HG03442 (cell line): ENCODE results near the gene TST.
A peak's percentile ranks its signal among the peaks of the same experiment; 100 is the strongest.

Source experiments
- ATAC-seq: cut with Tn5 transposase; IDR thresholded peaks from one replicate; pipeline ENCODE4 v1.9.1; 2021; ENCODE audit warnings: mild to moderate bottlenecking, moderate library complexity; ENCODE audit not compliant: unreplicated experiment

TST gene

DNA sequence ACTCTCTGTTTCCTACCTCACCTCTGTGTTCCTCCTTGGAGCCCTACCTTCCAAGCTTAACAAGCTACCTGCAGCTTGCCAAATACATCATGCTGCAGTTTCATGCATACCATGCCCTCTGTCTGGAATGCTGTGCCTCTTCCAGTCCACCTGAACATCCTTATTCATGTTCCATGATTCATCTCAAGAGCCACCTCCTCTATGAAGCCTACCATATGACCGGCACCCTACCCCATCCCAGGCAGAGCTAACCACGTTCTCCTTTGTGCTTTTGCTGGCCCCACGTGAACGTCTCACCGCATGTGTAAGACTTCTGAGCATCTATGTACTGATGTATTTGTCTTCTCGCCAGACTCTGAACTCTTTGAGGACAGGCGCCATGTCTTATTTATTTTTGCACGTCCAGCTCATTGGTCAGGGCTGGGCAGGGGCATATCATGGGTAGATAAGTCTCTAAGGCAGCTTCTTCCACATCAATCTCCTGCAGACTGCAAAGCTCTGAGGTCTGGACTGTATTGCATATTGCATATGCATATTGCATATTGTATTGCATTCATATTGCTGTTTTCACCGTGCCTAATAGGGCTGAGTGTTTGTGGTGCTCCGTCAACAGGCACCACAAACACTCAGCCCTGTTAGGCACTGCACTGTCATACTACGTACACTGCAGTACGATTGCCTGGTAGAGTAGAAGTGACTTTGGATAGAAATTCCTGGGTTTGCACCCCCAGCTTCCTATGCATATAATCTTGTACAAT lies 31.0 kb downstream of the TST start:
- ATAC-seq, result no peak

DNA sequence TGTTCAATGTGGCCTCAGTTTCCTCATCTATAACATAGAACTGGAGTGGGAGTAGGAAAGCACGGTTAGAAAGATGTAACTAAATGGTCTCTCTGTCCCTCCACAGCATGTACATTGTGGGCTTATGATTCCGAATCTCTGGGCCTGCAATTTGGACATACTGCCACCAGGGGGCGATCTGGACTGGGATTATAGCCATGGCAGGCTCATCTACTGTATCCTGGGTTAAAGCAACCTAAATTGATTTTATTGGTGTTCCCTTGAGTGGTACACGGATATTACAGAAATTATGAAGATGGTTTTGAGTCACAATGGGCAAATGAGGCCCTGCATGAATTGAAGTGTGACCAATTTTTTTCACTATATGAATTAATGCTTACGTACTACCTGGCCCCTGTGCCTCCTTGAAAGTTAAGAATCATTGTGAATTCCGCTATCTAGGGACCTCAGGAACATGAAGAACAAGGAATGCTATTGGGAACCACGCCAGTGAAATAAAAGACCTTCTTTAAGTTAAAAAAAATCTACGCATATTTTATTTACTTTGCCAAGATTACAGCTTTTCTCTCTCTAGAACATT lies 32.9 kb downstream of the TST start:
- ATAC-seq, result no peak

DNA sequence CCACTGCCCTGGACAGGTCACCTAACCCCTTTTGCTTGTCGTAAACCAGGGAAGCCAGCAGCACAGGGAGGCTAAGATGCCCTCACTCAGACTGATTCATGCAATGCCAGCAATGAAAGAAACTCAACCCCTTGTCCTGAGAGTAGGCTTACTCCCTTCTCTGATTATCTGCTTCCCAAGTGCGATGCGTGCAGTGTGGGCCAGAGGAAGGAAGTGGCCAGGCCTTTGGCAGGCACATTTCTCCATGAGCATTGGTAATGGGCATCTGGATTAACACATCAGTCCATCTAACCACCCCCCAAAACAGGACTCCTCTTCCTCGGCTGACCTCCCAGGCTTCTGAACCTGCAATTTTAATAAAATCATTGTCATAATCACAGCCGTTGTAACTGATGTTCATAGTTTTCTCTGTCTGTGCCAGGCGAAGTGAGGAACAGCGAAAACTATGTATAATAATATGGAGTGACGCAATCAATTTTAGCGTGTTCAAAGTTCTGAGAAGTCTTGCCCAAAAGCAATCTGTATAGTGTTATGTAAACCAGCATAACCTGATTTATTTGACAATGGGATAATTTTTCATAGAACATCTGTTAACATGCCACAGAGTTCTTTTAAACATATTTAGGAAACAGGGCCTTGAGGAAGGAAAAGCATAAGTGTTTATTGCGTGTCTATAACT lies 33.9 kb downstream of the TST start:
- no peak for ATAC-seq

DNA sequence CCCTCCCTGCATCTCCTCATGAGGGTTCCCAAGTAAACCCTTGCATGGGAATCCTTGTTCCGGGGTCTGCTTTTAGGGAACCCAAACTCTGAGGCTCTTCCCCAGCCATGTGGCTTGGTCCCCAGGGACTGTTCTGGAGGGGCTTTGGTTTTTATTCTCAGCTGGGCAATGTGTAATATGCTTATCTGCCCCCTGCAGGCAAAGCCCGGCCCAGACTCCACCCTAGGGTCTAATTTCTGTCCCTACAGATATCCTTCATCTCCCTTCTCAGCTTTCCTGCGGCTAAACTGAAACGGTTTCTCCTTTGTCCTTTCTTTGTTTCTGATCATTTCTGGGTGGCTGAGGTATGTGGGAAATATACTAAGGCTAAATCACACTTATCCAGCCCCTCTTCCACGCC lies 37.1 kb downstream of the TST start:
- ATAC-seq, result no peak

DNA sequence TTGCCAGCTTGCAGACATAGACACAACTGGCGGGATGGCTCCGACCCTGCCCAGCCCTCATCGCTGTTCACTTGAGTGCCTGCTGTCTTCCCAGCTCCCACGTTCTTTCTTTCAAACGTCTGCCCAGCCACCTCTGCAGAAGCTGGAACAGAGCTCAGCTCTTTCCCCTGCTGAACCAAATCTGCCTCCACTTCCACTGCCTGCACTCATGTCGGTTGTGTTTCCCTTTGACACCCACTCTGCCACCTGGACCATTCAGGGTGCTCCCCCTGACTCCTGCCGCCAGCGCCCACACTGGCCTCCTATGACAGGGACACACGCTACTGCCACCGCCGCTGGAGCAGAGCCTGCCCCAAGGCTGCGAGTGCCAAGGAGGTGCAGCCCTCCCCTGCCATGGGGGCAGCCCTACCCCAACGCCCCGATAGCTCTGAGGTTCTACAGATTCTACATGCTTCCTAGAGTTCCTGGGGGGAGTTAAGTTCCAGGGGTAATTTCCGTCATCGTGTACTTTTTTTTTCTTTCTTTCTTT lies 37.9 kb downstream of the TST start:
- ATAC-seq, result no peak

DNA sequence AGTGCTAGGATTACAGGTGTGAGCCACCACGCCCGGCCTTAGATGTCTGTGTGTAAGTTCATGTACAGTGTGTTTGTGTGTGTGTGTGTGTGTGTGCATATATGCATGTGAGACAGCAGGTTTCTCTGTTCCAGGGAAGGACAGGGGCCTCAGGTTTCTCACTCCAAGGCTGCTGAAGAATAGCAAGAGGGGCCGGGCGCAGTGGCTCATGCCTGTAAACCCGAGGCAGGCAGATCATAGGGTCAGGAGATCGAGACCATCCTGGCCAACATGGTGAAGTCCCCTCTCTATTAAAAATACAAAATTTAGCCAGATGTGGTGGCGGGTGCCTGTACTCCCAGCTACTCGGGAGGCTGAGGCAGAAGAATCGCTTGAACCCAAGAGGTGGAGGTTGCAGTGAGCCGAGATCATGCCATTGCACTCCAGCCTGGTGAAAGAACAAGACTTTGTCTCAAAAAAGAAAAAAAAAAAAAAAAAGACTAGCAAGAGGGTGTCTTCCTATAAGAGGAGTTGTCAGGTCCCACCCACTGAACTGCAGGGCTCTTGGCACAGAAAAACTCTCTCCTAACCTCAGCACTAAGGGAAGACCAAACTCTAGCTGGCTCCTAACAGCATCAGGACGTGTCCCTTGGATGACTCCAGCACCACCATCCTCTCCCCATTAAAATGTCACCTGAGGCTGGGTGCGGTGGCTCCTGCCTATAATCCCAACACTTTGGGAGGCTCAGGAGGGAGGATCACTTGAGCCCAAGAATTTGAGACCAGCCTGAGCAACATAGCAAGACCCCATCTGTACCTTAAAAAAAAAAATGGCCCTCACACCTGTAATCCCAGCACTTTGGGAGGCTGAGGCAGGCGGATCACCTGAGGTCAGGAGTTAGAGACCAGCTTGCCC lies 40.0 kb downstream of the TST start:
- no peak for ATAC-seq

DNA sequence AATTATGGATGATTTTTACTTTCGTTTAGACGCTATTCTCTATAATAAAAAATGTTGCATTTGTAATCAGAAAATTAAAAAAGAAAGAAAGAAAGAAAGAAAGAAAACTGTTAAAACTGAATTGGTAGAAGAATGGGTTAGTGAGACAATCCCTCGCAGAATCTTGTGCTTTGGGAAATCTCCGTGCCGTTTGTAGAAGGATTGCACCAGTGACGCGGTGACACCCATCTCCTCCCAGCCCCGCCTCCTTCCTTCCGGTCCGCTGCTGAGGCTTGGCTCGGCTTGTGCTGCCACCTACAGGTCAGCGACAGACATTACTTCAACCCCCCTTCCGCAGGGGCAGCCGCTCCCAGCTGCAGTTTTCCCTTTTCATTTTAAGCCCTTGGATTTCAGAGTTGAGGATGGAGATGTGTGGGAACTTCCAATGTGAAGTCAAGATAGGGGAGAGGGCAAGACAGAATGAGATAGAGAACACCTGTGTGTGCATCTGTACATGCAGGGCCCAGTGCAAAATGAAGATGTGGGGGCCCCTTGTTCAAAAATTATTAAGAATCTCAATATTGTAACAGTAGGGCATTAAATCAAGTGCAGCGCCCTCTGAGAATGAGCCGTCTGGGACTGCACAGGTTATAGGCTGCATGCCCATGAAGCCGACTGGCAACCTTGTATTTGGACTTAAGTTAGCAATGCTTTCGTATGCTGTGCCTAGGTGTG lies 41.1 kb downstream of the TST start:
- peak; percentile 66 for ATAC-seq

DNA sequence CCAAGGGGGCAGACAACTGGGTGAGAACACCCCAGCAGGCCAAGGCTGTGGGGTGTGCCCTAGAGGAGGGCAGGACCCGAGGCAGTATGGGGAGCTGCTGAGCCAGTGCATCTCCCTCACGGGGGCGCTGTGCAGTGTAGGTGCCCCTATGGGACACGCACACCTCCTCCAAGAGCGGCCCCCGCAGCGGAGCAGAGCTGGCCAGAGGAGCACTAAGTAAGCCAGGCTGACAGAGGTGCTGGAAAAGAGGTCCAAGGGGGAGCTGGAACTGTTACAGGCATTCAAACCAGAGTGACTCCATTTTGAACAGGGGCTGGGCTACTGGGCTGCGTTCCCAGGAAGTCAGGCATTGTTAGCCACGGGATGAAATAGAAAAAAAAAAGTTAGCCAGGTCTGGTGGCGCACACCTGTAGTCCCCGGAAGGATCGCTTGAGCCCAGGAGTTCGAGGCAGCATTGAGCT lies 41.8 kb downstream of the TST start:
- no peak for ATAC-seq

DNA sequence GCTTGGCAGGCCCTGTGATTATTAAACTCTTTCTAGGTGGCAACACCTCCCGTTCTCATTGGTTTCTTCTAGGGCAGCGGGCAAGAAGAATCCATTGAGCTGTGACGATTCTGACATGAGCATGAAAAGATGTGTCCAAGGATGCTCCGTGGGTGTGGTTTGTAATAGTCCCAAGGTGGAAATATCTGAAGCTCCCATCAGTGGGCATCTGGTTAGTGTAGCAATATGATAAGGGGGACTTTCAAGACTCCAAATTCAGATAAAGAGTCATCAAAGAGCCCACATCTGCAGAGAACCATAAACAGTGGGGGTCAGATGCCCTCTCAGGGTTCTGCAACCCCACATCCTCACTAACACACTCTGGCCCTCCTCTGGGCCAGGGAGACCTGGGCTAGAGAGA lies 42.6 kb downstream of the TST start:
- no peak for ATAC-seq

DNA sequence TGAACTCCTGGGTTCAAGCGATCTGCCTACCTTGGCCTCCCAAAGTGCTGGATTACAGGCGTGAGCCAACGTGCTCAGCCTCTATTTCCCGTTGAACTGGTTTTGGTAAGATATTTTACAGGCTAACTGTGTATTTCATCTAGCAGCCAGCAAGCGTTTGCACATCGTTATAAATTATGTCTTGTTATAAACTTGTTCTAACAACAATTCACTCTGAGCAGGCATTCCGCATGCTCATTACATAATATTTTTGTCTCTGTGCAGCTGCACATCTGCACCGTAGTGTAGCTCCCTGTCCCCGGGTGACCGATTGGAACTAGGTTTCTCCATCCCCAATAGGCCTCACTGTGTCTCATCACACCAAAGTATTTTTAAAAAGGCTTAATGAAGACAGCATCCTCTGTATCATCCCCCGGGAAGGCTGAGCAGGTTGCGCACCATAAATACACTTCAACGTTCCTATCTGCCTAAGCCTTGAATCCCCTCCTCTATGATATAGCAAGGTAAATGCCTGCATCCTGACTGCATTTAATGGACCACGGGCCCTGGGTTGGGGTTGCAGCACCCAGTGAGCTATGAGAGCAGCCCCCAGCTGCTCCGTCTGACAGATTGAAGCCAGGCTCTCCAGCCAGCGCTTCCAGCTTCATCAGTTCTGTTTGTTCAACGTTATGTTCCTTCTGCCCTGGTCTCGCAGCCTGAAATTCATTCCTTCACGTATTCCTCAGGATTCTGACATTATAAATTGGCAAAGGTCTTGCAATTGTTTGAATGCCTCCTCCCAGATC lies 47.7 kb downstream of the TST start:
- ATAC-seq, result no peak

DNA sequence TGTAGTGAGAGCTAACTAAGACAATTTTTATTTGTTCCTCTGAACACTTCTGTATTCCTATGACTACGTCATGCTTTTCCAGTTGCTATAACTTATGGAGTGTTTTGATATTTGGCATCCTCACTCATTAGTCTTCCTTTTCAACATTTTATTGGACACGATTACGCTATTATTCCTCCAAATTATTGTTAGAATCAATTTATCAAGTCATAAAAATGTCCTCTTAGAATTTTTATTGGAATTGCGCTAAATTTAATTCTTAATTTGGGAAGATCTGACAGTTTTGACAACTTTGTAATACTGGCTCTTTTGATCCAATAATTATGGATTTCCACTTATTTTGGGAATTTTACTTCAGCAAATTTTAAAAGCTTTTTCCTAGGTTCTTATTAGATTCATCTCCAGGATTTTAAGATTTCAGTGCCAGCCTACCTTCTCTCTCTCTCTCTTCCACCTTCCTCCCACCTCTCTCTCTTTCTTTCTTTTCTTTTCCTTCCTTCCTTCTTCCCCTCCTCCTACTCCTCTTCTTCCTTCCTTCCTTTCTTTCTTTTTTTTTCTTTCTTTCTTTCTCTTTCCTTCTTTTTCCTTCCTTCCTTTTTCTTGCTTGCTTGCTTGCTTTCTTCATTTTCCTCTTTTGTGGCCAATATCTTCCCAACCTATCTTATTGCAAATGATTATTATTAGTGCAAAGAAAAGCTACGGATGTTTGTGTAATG lies 50.8 kb downstream of the TST start:
- no peak for ATAC-seq

DNA sequence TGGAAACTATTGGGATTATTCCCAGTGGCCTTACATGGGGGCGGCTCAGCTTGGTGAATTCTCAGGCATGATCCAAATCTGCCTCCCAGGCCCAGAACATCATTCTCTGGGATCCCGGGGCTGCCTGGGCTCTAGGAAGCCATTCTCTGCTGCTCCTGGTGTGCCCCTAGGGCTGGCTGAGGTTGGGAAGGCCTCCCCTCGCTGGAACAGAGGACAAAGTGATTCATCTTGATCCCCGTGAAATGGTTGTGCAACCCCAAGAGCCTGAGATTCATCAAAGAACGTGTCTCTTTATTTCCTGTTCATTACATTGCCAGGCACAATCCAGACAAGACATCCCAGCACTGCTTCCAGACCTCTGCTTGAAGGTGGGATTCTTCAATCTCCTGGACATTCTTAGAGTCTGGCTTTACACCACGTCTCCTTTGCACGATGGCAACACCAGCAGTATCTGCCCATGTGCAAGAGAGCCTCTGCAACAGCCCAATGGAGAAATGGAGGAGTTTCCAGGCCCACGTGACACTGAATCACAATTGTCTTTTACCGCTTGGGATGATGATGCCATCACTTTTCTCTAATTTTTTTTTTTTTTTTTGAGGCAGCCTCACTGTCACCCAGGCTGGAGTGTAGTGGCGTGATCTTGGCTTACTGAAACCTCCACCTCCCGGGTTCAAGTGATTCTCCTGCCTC lies 52.3 kb downstream of the TST start:
- no peak for ATAC-seq

DNA sequence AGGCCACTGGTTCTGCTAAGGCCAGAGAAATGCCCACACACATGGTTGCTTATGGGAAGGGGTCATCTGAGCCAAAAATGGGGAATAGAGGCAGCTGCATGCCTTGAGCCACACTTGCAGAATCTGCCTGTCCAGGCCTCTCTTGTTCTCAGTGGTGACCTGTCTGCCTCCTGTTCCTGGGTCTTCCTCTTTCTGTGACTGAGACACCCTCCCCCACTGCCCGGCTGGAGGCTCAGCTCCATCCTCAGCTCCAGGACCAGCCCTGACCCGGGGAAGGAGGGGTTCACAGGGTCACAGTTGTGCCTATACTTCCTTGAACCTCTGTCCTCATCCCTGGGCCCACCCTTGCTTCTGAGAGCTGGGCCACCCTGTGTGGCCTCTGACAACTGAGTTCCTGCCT lies 53.6 kb downstream of the TST start:
- ATAC-seq, result no peak

DNA sequence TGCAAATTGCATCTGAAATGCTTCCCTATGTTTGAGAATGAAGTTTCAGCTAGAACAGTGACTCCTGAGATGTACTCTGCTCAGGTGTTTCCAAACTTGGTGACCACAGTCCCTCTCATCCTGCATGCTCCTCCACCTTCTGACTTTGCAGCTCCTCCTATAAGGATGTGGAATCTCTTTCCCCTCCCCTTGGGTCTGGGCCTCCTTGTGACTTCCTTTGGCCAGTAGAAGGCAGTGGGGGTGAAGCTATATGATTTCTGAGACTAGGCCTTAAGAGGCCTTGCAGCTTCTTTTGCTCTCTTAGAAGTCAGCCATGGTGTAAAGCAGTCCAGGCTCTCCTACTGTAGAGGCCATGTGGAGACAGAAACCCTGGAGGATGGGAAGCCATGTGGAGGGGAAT lies 55.1 kb downstream of the TST start:
- no peak for ATAC-seq

DNA sequence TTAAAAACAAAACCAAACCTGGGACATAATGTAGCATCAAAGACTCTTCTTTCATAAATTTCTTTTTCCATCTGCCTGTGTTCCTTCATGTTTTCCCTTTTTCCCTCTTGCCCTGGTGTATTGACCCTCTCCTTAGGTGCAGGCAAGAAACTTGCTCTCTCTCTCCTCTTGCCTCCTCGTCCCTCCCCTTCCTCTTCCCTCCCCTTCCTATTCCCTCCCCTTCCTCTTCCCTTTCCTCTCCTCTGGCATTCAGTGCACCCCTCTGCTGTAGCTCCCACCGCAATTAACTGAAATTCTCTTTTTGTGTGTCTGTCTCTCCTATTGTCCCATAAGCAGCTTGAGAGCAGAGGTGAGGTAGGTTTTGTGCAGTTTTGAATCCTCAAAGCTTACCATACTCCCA lies 55.9 kb downstream of the TST start:
- no peak for ATAC-seq

DNA sequence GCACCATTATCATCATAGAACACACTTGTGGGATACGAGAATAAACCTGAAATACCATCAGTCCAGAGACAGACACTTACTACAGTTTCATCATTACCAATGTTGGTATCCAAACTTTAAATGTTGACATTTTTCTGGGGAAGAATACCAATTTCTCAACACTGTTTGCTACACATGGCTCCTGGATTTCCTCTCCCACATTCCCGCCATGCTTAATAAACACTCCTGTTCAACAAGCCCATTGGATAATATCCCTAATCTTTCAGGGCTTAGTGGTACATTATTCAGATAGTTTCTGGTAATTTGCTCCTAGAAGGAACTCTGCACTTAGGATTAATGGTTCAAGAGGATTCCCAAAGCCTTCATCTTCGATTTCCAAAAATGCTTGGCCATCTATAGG lies 57.6 kb downstream of the TST start:
- no peak for ATAC-seq
